ENCODE measurements around the gene S100A12. TPM values are rescaled to one million over a fixed set of nuclear protein-coding genes. Genes with fewer than 3 reads are reported as not detected.
A peak's percentile ranks its signal among the peaks of the same experiment; 100 is the strongest.

S100A12 gene
- total RNA-seq, 1 donor: not detected

GRCh38 chr1:153356392-153357075, 18.9 kb downstream of the S100A12 start:
- H3K4me3 ChIP-seq (ENCODE audit: low read depth, low read length): no peak overlapping the region
- TF ChIP-seq CTCF (IDR thresholded peaks at IDR 0.05; ENCODE audit: insufficient read depth, low read length): no peak
- no peak for DNase-seq (ENCODE audit: low read depth)

GRCh38 chr1:153355445-153356071, 19.9 kb downstream of the S100A12 start:
- H3K4me3 ChIP-seq (ENCODE audit: low read depth, low read length): no peak overlapping the region
- peak; percentile 46 for DNase-seq (ENCODE audit: low read depth)
- TF ChIP-seq CTCF (IDR thresholded peaks at IDR 0.05; ENCODE audit: insufficient read depth, low read length): peak; percentile 48

GRCh38 chr1:153354515-153355193, 20.8 kb downstream of the S100A12 start:
- TF ChIP-seq CTCF (IDR thresholded peaks at IDR 0.05; ENCODE audit: insufficient read depth, low read length): no peak
- no peak overlapping the region for H3K4me3 ChIP-seq (ENCODE audit: low read depth, low read length)
- no peak for DNase-seq (ENCODE audit: low read depth)

GRCh38 chr1:153353226-153353947, 22.0 kb downstream of the S100A12 start:
- H3K4me3 ChIP-seq (ENCODE audit: low read depth, low read length): no peak overlapping the region
- DNase-seq (ENCODE audit: low read depth): peak; percentile 6
- TF ChIP-seq CTCF (IDR thresholded peaks at IDR 0.05; ENCODE audit: insufficient read depth, low read length): peak; percentile 45

- no peak overlapping the region for H3K4me3 ChIP-seq (ENCODE audit: low read depth, low read length)
- TF ChIP-seq CTCF (IDR thresholded peaks at IDR 0.05; ENCODE audit: insufficient read depth, low read length): peak; percentile 89
- DNase-seq (ENCODE audit: low read depth): peak; percentile 75
These were observed 22.9 kb downstream of the S100A12 start for GRCh38 chr1:153352523-153352922.

- TF ChIP-seq CTCF (IDR thresholded peaks at IDR 0.05; ENCODE audit: insufficient read depth, low read length): no peak
- no peak overlapping the region for H3K4me3 ChIP-seq (ENCODE audit: low read depth, low read length)
These were observed 25.0 kb downstream of the S100A12 start for GRCh38 chr1:153350321-153350957.

More at GRCh38 chr1:153350321-153350957, 25.0 kb downstream of the S100A12 start:
- DNase-seq (ENCODE audit: low read depth): no peak

Measured in fibroblast of the aortic adventitia (primary cell).